Lower leg skin (tissue), 4 donors: Measurements from ENCODE around the gene RAF1. TPM values are rescaled to one million over a fixed set of nuclear protein-coding genes. Genes with fewer than 3 reads are reported as not detected.
"Not testable (repeated sequence)": the region's sequence is repeated elsewhere in the genome, so short reads cannot be mapped to it uniquely, and the experiment has no call there.

Source experiments
- DNase-seq, 2 donors: peaks; one replicate each; pipeline ENCODE4 v3.0.0-alpha.2; 2019; ENCODE audit warnings: low spot score in 2 of 2
- H3K4me3 ChIP-seq: fragments of 200-600 bp; sonication (generic); 2 replicates; pipeline ENCODE4 v1.5.1; 2017; ENCODE audit warnings: mild to moderate bottlenecking, low read depth; ENCODE audit not compliant: poor library complexity, severe bottlenecking
- POLR2A ChIP-seq, 2 donors: fragments of 450-650 bp; IDR thresholded peaks; one replicate each; pipeline ENCODE4 v1.6.1; 2016 to 2017; ENCODE audit warnings: antibody characterized with exemption in 2 of 2, mild to moderate bottlenecking in 1 of 2, moderate library complexity in 1 of 2
- WGBS, 2 donors: methylation state at CpG; one replicate each; pipeline ENCODE4 v1.1.5; 2018; 5-methylcytosine and 5-hydroxymethylcytosine counted together
- intact Hi-C: fragments of 100-400 bp; cut with DNase I; formaldehyde crosslinking; loops from one replicate; pipeline ENCODE4 v1.15.0; 2023; ENCODE audit warnings: low total_unique reads
- total RNA-seq, 4 donors: library from RNA; depleted of rRNA; stranded (reverse); fragments of >200 nt; gene quantifications; one replicate each; pipeline ENCODE4 v1.1.0, GENCODE V29; 2016
- TF ChIP-seq, protein P1 (sequence below), 3 donors: fragments of 450-650 bp; IDR thresholded peaks; one replicate each; pipeline ENCODE4 v1.5.1; 2016; ENCODE audit warnings: antibody characterized with exemption in 3 of 3, mild to moderate bottlenecking in 3 of 3, moderate library complexity in 2 of 3

Gene RAF1
- total RNA-seq, 4 donors from 2014 or later: 126 to 140 (median 131) TPM

DNA sequence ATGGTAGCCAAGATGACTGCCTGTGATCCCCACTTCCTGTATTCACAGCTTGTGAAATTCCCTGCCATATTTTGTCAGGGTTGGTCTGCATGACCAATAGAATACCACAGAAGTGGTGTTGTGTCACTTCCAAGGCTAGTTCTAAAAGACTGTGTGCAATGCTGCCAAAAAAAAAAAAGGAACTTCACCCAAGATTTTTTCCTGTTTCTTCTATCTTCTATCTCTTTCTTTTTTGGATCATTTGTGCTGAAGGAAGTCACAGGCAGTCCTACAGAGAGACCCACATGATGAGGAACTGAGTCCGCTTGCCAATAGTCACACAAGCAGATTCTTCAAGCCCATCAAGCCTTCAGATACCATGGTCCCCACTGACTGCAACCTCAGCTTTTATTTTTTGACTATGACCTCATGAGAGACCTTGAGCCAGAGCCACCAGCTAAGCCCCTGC, 18.1 kb upstream of the RAF1 start:
- H3K4me3 ChIP-seq: no peak overlapping the region
- TF ChIP-seq, protein P1, sequence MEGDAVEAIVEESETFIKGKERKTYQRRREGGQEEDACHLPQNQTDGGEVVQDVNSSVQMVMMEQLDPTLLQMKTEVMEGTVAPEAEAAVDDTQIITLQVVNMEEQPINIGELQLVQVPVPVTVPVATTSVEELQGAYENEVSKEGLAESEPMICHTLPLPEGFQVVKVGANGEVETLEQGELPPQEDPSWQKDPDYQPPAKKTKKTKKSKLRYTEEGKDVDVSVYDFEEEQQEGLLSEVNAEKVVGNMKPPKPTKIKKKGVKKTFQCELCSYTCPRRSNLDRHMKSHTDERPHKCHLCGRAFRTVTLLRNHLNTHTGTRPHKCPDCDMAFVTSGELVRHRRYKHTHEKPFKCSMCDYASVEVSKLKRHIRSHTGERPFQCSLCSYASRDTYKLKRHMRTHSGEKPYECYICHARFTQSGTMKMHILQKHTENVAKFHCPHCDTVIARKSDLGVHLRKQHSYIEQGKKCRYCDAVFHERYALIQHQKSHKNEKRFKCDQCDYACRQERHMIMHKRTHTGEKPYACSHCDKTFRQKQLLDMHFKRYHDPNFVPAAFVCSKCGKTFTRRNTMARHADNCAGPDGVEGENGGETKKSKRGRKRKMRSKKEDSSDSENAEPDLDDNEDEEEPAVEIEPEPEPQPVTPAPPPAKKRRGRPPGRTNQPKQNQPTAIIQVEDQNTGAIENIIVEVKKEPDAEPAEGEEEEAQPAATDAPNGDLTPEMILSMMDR (IDR thresholded peaks at IDR 0.05): no peak
- no peak for TF ChIP-seq POLR2A (IDR thresholded peaks at IDR 0.05)
- intact Hi-C loops: no loop called here
- 87 to 100% methylated on average over 1 of the region's 1 CpG for WGBS, 2 donors
- no peak for DNase-seq

DNA sequence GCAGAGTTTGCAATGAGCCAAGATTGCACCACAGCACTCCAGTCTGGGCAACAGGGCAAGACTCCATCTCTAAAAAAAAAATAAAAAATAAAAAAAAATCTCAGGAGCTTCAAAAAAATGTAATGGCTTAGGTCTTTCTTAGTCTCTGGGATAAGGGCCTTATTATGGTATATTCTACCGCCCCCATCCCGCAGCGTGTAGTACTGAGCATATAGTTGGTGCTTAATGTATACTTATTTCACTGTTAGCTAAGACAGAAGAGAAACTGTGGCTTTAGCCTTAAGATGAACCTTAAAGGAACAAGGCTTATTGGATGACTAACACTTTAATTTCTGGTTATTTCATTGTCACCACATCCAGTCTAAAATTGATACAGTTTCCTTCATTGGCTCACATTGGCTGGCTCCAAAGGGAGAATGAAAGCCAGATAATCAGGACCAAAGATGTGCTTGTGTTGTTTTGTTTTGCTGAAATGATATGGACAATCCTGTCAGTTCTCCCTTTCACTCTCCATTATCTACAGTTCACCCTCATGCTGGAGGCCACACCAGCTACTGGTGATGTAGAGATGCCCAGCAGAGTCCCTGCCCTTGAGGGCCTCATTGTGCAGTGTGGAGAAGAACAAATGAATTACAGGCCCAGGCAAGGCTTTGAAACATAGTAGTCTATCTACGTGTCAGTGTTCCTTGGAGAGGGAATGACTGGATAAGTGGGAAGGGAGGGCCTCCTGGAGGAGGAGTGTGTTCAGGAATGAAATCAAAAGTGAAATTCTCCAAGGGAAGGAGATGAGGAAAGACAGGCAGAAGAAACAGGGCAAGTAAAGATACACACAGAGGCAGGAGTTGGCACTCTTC, 17.4 kb upstream of the RAF1 start:
- 86 to 96% methylated on average over 4 of the region's 4 CpGs for WGBS, 2 donors
- no peak for TF ChIP-seq POLR2A (IDR thresholded peaks at IDR 0.05)
- TF ChIP-seq, protein P1 (IDR thresholded peaks at IDR 0.05): no peak

DNA sequence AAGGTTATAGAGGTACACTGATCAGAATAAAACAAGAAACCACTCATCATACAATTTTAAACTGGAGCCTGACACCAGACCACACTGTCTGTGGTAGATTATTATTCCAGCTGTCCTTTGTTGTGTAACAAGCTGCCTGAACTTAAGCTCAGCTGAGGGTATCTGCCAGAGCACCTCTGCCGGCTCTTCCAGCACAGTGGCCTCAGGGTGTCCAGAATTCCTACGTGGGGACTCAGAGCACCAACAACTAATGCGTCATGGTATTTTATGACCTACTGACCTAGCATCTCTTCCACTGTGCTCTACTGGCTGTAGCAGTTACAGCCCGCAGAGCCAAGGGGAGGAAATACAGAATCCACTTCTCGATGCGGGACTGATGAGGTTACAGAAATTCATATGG, 15.6 kb upstream of the RAF1 start:
- intact Hi-C loops: no loop called here
- no peak for DNase-seq
- WGBS, 2 donors: 72 to 79% methylated on average over 6 of the region's 6 CpGs
- H3K4me3 ChIP-seq: no peak overlapping the region
- no peak for TF ChIP-seq POLR2A (IDR thresholded peaks at IDR 0.05)
- TF ChIP-seq, protein P1 (IDR thresholded peaks at IDR 0.05): no peak

More for the DNA sequence above, 17.4 kb upstream of the RAF1 start:
- intact Hi-C loops: no loop called here
- no peak for DNase-seq
- H3K4me3 ChIP-seq: no peak overlapping the region

DNA sequence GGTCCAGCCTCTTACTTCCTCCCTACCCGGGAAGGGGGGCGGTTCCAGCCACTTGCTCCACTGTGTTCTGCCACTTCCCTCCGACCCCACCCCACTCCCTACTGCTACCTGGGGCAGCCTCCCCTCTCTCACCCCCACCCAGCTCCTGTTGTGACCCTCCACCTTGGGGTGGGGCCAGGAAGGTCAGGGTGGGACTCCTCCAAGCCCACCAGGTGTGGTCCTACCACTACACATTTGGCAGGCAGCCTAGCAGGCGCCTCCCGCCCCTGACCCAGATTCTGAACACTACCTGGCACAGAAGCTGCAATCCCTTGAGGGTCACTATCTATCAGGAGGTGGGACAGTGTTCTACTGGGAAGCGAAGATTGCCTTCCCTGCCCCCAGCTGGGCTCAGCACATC, 13.7 kb upstream of the RAF1 start:
- no peak for DNase-seq
- intact Hi-C loops: no loop called here
- no peak for TF ChIP-seq POLR2A (IDR thresholded peaks at IDR 0.05)
- TF ChIP-seq, protein P1 (IDR thresholded peaks at IDR 0.05): no peak
- WGBS, 2 donors: 62 to 65% methylated on average over 6 of the region's 6 CpGs
- no peak overlapping the region for H3K4me3 ChIP-seq

DNA sequence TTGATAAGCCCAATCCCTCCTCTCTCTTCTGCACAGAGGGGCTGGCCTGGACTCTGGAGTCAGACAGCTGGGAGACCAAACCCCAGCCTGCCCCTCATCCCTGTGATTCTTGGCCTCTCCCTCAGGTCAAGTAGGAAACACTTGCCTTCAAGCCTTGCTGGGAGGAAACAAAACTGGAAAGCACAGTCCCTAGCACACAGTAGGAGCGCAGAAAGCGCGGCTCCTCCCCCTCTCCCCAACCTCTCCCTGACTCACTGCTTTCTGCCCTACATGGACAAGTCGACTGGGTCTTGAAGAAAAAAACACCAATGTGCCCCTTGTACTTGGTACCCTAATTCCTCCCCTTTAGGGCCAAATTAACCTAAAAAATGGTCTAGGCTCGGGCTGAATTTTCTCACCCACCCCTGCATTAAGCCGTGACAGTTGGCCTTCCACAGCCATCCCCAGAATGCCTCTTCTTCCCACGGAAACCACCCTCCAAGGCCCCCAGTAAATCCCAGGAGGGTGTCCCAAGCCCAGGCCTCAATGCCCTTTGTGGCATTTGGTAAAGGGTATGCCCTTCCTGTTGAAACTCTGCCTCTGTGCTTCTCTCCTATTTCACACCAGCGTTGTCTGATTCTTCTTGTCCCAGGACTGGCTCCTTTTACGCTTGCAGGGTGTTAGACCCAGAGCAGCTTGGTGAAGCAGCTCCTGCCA, 11.3 kb upstream of the RAF1 start:
- no peak overlapping the region for H3K4me3 ChIP-seq
- intact Hi-C loops: no loop called here
- no peak for TF ChIP-seq POLR2A (IDR thresholded peaks at IDR 0.05)
- TF ChIP-seq, protein P1 (IDR thresholded peaks at IDR 0.05): no peak
- DNase-seq: no peak
- WGBS, 2 donors: 91 to 93% methylated on average over 9 of the region's 9 CpGs

DNA sequence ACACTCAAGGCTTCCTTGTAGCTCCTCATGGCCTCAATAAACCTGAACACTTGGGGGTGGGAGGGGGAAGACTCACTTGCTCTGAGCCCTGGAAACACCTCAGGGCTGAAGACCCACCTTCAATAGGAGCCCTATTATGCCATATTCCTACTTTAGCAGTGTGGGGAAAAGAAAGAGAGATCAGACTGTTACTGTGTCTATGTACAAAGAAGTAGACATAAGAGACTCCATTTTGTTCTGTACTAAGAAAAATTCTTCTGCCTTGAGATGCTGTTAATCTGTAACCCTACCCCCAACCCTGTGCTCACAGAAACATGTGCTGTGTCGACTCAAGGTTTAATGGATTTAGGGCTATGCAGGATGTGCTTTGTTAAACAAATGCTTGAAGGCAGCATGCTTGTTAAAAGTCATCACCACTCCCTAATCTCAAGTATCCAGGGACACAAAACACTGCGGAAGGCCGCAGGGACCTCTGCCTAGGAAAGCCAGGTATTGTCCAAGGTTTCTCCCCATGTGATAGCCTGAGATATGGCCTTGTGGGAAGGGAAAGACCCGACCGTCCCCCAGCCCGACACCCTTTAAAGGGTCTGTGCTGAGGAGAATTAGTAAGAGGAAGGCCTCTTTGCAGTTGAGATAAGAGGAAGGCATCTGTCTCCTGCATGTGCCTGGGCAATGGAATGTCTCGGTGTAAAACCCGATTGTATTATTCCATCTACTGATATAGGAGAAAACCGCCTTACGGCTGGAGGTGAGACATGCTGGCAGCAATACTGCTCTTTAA, 10.2 kb upstream of the RAF1 start:
- 68 to 74% methylated on average over 9 to 10 of the region's 10 CpGs for WGBS, 2 donors
- intact Hi-C loops, DNase-seq, H3K4me3 ChIP-seq: not testable (repeated sequence)
